K562 (cell line): ENCODE results near the gene RAE1. TPM values are rescaled to one million over a fixed set of nuclear protein-coding genes. Genes with fewer than 3 reads are reported as not detected.
A peak's percentile ranks its signal among the peaks of the same experiment; 100 is the strongest.

ENCODE experiments used
- ASH1L ChIP-seq: fragments of 450-650 bp; IDR thresholded peaks from 2 replicates; pipeline ENCODE4 v1.6.1; 2018; ENCODE audit warnings: borderline replicate concordance, mild to moderate bottlenecking, low read depth; ENCODE audit not compliant: partially characterized antibody
- BRD9 ChIP-seq: fragments of 450-650 bp; IDR thresholded peaks from 2 replicates; pipeline ENCODE4 v1.6.1; 2018; ENCODE audit warnings: low read depth; ENCODE audit not compliant: partially characterized antibody
- CREB1 ChIP-seq, 2 experiments: sonication (generic) in 1 of 2; formaldehyde crosslinking in 1 of 2; IDR thresholded peaks; 2 replicates each; pipeline versions ENCODE4 v1.6.1 to v1.8.0; 2012 to 2022; ENCODE audit warnings: inconsistent platforms in 1 of 2, mild to moderate bottlenecking in 1 of 2, missing genetic modification reagents in 1 of 2, moderate library complexity in 1 of 2
- GATAD2B ChIP-seq: fragments of 450-650 bp; IDR thresholded peaks from 2 replicates; pipeline ENCODE4 v1.6.1; 2017; ENCODE audit warnings: mild to moderate bottlenecking, borderline replicate concordance
- GTF2F1 ChIP-seq: IDR thresholded peaks from 2 replicates; pipeline ENCODE4 v1.6.1; 2011; ENCODE audit warnings: low read depth, low read length, improper control_type of control experiment
- HCFC1 ChIP-seq: IDR thresholded peaks from 2 replicates; pipeline ENCODE4 v1.6.1; 2012; ENCODE audit warnings: low read depth, low read length, improper control_type of control experiment
- MAFG ChIP-seq: fragments of 450-650 bp; conservative IDR thresholded peaks from 2 replicates; pipeline ENCODE4 v1.6.1; 2016; ENCODE audit warnings: missing genetic modification characterization, missing compliant biosample characterization
- NFATC3 ChIP-seq: fragments of 450-650 bp; IDR thresholded peaks from 2 replicates; pipeline ENCODE4 v1.6.1; 2017; ENCODE audit warnings: mild to moderate bottlenecking
- POLR3G ChIP-seq: IDR thresholded peaks from 2 replicates; pipeline ENCODE4 v1.6.1; 2011; ENCODE audit not compliant: insufficient read length, insufficient replicate concordance; ENCODE audit errors: extremely low read depth
- SIN3B ChIP-seq: fragments of 450-650 bp; IDR thresholded peaks from 2 replicates; pipeline ENCODE4 v1.6.1; 2017; ENCODE audit warnings: low read depth, mild to moderate bottlenecking, moderate library complexity
- SRF ChIP-seq, 2 experiments: fragments of 250-450, 450-650 bp in 1 of 2; sonication (Bioruptor Pico) in 1 of 2; sonication (generic) in 1 of 2; formaldehyde crosslinking; IDR thresholded peaks; 2 replicates each; pipeline versions ENCODE4 v1.5.0 to v1.5.1; 2020 to 2022; ENCODE audit warnings: mild to moderate bottlenecking in 1 of 2, missing genetic modification reagents in 1 of 2
- TCF3 ChIP-seq: sonication (generic); formaldehyde crosslinking; IDR thresholded peaks from 2 replicates; pipeline ENCODE4 v1.4.0; 2020; ENCODE audit warnings: mild to moderate bottlenecking, missing genetic modification reagents
- TRIM24 ChIP-seq, 2 experiments: fragments of 450-650 bp; IDR thresholded peaks; 2 replicates each; pipeline ENCODE4 v1.6.1; 2016
- WHSC1 ChIP-seq: IDR thresholded peaks from one replicate; pipeline ENCODE4 v1.6.1; 2012; ENCODE audit warnings: low read length, control low read depth, inconsistent platforms
- ZC3H4 ChIP-seq: sonication (generic); formaldehyde crosslinking; IDR thresholded peaks from 2 replicates; pipeline ENCODE4 v1.9.0; 2021; ENCODE audit warnings: missing genetic modification reagents, borderline replicate concordance
- polyA plus RNA-seq, 8 experiments: library from polyadenylated mRNA; depleted of rRNA in 4 of 8; stranded (reverse) in 5 of 8; unstranded in 3 of 8; fragments of >200 nt; fragmentation: Nextera tagmentation in 2 of 8; fragmentation: Illumina TruSeq in 1 of 8; extraction: Ambion mirVana in 2 of 8; extraction: Trizol in 1 of 8; gene quantifications; 2 replicates each; pipeline versions ENCODE4 v1.2.1 to v1.2.3, GENCODE V29; 2011 to 2014; ENCODE audit warnings: inconsistent platforms in 1 of 8, missing spikeins in 1 of 8
- total RNA-seq, 7 experiments: library from RNA; depleted of rRNA in 6 of 7; stranded (reverse); fragments of >200 nt in 6 of 7; fragmentation: Illumina TruSeq in 2 of 7; extraction: Trizol in 2 of 7; gene quantifications; 2 replicates each; pipeline versions ENCODE4 v1.2.1 to v1.2.3, GENCODE V29; 2011 to 2021; ENCODE audit warnings: low replicate concordance in 1 of 7
- TF ChIP-seq, protein P1 (sequence below): fragments of 200-800 bp; sonication (Bioruptor generic); IDR thresholded peaks from 2 replicates; pipeline ENCODE4 v1.6.1; 2016; ENCODE audit warnings: missing genetic modification characterization, missing compliant biosample characterization
- TF ChIP-seq, protein P2 (sequence below): IDR thresholded peaks from 2 replicates; pipeline ENCODE4 v1.6.1; 2016; ENCODE audit warnings: missing genetic modification characterization, missing compliant biosample characterization
- TF ChIP-seq, protein P3 (sequence below), 2 experiments: IDR thresholded peaks; 2 replicates each; pipeline ENCODE4 v1.6.1; 2012; ENCODE audit warnings: improper control_type of control experiment in 2 of 2, low read depth in 2 of 2, low read length in 2 of 2, borderline replicate concordance in 1 of 2
- TF ChIP-seq, protein P4 (sequence below): fragments of 250-450 bp; sonication (Bioruptor Pico); IDR thresholded peaks from 2 replicates; pipeline ENCODE4 v1.5.0; 2021

RAE1 gene
- total and polyA plus RNA-seq, 9 of the 15 experiments (the other 6 are each of a cell fraction or from before 2014, with no cell fraction given) = 33.7 to 248 (median 77.7) TPM

DNA sequence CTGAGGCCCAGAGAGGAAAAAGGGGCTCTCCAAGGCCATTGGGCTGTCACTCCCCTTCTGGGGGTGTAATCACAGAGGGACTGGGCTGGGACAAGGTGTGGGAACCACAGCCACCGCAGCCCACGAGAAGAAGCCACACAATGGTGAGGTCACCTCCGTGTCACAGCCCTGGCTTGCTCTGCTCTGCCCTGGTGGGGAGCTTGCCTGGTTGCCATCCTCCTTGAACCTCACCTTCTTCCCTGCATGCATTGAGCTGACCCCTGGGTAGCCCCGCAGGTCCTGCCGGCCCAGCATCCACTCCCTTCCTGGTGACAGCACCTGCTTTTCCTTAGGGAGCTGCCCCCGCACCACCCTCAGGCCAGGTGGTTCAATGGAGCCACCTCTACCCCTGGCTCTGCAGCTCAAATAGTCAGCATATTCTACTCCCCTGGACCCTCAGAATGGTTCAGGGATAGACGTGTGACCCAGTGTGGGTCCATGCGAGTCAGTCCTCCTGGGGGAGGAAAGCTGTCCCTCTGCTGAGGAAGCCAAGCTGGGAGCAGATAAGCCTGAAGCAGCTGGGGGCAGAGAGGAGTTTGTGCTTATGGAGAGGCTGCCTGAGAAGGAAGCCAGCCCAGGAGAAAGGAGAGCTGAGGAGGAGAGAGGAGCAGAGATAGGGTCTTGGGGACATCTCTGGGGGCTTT lies 61.4 kb downstream of the RAE1 start (continued):
- TF ChIP-seq BRD9 (no peak), GTF2F1 (no peak), SRF (CRISPR knock-in tag; IDR thresholded peaks at IDR 0.05) (no peak), HCFC1 (no peak), ASH1L (no peak), POLR3G (no peak), MAFG (tag) (peak; percentile 14; the same call in 1 of the 2 replicates), ZC3H4 (no peak), CREB1 (IDR thresholded peaks at IDR 0.05) (no peak), CREB1 (CRISPR knock-in tag; IDR thresholded peaks at IDR 0.05) (no peak), TRIM24 (IDR thresholded peaks at IDR 0.05) (no peak), WHSC1 (no peak), TCF3 (peak; percentile 76), NFATC3 (no peak), SIN3B (no peak), GATAD2B (no peak)
- TF ChIP-seq, protein P1, sequence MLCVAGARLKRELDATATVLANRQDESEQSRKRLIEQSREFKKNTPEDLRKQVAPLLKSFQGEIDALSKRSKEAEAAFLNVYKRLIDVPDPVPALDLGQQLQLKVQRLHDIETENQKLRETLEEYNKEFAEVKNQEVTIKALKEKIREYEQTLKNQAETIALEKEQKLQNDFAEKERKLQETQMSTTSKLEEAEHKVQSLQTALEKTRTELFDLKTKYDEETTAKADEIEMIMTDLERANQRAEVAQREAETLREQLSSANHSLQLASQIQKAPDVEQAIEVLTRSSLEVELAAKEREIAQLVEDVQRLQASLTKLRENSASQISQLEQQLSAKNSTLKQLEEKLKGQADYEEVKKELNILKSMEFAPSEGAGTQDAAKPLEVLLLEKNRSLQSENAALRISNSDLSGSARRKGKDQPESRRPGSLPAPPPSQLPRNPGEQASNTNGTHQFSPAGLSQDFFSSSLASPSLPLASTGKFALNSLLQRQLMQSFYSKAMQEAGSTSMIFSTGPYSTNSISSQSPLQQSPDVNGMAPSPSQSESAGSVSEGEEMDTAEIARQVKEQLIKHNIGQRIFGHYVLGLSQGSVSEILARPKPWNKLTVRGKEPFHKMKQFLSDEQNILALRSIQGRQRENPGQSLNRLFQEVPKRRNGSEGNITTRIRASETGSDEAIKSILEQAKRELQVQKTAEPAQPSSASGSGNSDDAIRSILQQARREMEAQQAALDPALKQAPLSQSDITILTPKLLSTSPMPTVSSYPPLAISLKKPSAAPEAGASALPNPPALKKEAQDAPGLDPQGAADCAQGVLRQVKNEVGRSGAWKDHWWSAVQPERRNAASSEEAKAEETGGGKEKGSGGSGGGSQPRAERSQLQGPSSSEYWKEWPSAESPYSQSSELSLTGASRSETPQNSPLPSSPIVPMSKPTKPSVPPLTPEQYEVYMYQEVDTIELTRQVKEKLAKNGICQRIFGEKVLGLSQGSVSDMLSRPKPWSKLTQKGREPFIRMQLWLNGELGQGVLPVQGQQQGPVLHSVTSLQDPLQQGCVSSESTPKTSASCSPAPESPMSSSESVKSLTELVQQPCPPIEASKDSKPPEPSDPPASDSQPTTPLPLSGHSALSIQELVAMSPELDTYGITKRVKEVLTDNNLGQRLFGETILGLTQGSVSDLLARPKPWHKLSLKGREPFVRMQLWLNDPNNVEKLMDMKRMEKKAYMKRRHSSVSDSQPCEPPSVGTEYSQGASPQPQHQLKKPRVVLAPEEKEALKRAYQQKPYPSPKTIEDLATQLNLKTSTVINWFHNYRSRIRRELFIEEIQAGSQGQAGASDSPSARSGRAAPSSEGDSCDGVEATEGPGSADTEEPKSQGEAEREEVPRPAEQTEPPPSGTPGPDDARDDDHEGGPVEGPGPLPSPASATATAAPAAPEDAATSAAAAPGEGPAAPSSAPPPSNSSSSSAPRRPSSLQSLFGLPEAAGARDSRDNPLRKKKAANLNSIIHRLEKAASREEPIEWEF (CRISPR knock-in tag) = no peak
- TF ChIP-seq, protein P2, sequence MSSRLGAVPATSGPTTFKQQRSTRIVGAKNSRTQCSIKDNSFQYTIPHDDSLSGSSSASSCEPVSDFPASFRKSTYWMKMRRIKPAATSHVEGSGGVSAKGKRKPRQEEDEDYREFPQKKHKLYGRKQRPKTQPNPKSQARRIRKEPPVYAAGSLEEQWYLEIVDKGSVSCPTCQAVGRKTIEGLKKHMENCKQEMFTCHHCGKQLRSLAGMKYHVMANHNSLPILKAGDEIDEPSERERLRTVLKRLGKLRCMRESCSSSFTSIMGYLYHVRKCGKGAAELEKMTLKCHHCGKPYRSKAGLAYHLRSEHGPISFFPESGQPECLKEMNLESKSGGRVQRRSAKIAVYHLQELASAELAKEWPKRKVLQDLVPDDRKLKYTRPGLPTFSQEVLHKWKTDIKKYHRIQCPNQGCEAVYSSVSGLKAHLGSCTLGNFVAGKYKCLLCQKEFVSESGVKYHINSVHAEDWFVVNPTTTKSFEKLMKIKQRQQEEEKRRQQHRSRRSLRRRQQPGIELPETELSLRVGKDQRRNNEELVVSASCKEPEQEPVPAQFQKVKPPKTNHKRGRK = no peak
- TF ChIP-seq, protein P3, sequence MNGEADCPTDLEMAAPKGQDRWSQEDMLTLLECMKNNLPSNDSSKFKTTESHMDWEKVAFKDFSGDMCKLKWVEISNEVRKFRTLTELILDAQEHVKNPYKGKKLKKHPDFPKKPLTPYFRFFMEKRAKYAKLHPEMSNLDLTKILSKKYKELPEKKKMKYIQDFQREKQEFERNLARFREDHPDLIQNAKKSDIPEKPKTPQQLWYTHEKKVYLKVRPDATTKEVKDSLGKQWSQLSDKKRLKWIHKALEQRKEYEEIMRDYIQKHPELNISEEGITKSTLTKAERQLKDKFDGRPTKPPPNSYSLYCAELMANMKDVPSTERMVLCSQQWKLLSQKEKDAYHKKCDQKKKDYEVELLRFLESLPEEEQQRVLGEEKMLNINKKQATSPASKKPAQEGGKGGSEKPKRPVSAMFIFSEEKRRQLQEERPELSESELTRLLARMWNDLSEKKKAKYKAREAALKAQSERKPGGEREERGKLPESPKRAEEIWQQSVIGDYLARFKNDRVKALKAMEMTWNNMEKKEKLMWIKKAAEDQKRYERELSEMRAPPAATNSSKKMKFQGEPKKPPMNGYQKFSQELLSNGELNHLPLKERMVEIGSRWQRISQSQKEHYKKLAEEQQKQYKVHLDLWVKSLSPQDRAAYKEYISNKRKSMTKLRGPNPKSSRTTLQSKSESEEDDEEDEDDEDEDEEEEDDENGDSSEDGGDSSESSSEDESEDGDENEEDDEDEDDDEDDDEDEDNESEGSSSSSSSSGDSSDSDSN (IDR thresholded peaks at IDR 0.05; ENCODE audit: borderline replicate concordance in 1 of 2, low read depth in 2 of 2, low read length in 2 of 2) = peak in 1 of 2 experiments; percentile 91; a peak in 2 of 4 replicates
- TF ChIP-seq, protein P4, sequence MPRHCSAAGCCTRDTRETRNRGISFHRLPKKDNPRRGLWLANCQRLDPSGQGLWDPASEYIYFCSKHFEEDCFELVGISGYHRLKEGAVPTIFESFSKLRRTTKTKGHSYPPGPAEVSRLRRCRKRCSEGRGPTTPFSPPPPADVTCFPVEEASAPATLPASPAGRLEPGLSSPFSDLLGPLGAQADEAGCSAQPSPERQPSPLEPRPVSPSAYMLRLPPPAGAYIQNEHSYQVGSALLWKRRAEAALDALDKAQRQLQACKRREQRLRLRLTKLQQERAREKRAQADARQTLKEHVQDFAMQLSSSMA (CRISPR knock-in tag) = no peak
